SK-N-MC (cell line): Measurements from ENCODE around the gene HEBP1.

Experiments
- EZH2 ChIP-seq: fragments of 200-600 bp; sonication (generic); IDR thresholded peaks from one replicate; pipeline ENCODE4 v1.6.1; 2017; ENCODE audit warnings: antibody characterized with exemption
- POLR2AphosphoS5 ChIP-seq: IDR thresholded peaks from 2 replicates; pipeline ENCODE4 v1.6.1; 2012; ENCODE audit warnings: mild to moderate bottlenecking, low read depth, low read length, borderline replicate concordance

- no peak for TF ChIP-seq EZH2
- no peak for TF ChIP-seq POLR2AphosphoS5
Measured at GRCh38 chr12:13038491-13039161, 38.6 kb upstream of the HEBP1 start.
